Measurements from ENCODE around the gene CCDC85C. TPM values are rescaled to one million over a fixed set of nuclear protein-coding genes. Genes with fewer than 3 reads are reported as not detected.

CCDC85C gene
- total RNA-seq, 1 donor from 2014 or later = 7.0 TPM

DNA sequence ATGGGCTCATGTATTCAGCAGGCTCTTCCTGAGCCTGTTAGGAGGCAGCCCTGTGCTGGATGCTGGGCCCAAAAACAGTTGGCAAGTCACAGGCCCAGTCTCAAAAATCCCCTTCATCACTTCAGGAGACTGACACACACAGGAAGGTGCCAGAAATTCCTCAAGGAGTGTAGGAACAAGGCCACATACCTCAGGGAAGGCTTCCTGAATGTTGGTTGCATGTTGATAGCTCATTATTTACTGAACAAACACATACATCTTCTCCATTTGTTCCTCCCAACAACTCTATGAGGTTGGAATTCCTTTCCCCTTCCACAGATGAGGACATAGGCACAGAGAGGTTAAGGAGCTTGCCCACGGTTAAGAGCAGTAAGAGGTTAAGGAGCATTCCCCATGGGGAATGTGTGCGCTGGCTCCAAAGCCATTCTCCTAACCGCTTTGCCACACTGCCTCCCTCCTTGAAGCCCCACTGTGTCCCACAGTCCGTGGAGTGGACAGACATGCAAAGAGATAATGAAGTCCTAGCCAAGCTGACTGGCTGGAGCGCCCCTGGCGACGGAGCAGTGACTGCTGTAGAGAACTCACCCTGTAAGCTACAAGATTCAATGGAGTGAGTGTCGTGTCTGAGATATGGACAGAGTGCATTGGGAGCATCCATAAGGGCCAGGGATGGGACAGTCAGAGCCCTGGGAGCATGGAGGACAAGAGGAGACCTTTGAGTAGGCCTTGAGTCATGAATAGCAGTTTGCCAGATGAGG is 44.2 kb upstream of the CCDC85C start:
- no peak for DNase-seq (ENCODE audit: low spot score)
- H3K27ac Mint-ChIP-seq (ENCODE audit: unreplicated experiment) = no peak overlapping the region

GRCh38 chr14:99647411-99647810 is 43.4 kb upstream of the CCDC85C start:
- H3K4me1 Mint-ChIP-seq (ENCODE audit: low read depth) = peaks cover 16% of the 10 kb centered on the region
- H3K36me3 Mint-ChIP-seq (ENCODE audit: low read depth) = no peaks in the 10 kb centered on the region
- H3K27ac Mint-ChIP-seq (ENCODE audit: unreplicated experiment) = no peak overlapping the region
- H3K4me3 Mint-ChIP-seq (ENCODE audit: unreplicated experiment) = no peak overlapping the region
- no peaks in the 10 kb centered on the region for H3K9me3 Mint-ChIP-seq (ENCODE audit: low read depth)
- H3K27me3 Mint-ChIP-seq (ENCODE audit: low read depth) = no peaks in the 10 kb centered on the region
- no peak for DNase-seq (ENCODE audit: low spot score)
- TF ChIP-seq CTCF (IDR thresholded peaks at IDR 0.05) = no peak

More for the DNA sequence above, 44.2 kb upstream of the CCDC85C start:
- TF ChIP-seq CTCF (IDR thresholded peaks at IDR 0.05) = no peak
- Mint-ChIP-seq H3K4me1 (ENCODE audit: low read depth) (peaks cover 11% of the 10 kb centered on the region), H3K9me3 (ENCODE audit: low read depth) (no peaks in the 10 kb centered on the region), H3K4me3 (ENCODE audit: unreplicated experiment) (no peak overlapping the region), H3K36me3 (ENCODE audit: low read depth) (no peaks in the 10 kb centered on the region), H3K27me3 (ENCODE audit: low read depth) (no peaks in the 10 kb centered on the region)

DNA sequence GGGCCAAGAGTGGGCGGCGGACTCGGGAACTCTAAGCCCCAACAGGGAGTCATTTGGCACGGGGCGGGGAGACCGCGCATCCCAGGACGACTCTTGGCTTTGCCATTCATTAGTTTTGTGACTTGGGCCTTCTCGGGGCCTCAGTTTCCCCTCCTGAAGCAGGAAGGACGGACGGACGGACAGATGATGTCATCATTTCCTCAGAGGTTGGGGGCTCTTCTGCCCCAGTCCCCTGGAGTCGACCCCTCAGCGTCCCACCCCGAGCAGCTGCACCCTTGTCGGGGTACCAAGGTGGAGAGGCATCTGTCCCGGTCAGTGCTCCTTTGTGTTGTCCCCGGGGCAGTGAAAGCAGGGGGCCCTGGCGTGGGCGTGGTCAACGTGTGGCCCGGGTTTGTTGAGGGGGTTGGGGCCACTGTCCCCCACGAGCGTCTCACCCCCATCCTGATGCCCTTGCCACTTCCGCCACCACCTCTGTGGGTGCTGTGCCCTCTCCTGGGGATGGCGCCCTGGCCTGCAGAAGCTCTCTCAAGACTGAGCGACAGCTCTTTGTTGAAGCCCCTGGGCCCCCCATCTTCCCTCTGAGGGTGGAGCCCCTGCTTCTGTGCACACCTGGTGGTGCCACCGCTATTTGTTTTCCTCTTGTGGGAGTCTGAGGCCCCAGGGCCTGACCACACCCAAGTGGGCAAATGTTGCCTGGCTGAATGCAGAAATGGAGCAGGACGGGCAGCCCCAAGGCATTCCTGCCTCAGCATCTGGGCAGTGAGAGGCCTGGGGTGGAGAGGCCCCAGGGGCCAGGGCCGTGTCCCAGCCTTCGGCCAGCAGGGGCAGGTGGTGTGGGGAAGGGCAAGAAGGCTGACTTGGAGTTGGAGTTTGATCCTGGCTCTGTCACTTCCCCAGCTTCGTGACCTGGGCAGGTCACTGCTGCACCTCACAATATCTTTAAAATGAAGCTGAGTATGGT is 41.8 kb upstream of the CCDC85C start:
- Mint-ChIP-seq H3K36me3 (ENCODE audit: low read depth) (no peaks in the 10 kb centered on the region), H3K4me3 (ENCODE audit: unreplicated experiment) (peak overlapping the region; percentile 59), H3K27ac (ENCODE audit: unreplicated experiment) (no peak overlapping the region), H3K4me1 (ENCODE audit: low read depth) (peaks cover 16% of the 10 kb centered on the region), H3K9me3 (ENCODE audit: low read depth) (no peaks in the 10 kb centered on the region), H3K27me3 (ENCODE audit: low read depth) (no peaks in the 10 kb centered on the region)
- no peak for TF ChIP-seq CTCF (IDR thresholded peaks at IDR 0.05)
- DNase-seq (ENCODE audit: low spot score) = no peak

DNA sequence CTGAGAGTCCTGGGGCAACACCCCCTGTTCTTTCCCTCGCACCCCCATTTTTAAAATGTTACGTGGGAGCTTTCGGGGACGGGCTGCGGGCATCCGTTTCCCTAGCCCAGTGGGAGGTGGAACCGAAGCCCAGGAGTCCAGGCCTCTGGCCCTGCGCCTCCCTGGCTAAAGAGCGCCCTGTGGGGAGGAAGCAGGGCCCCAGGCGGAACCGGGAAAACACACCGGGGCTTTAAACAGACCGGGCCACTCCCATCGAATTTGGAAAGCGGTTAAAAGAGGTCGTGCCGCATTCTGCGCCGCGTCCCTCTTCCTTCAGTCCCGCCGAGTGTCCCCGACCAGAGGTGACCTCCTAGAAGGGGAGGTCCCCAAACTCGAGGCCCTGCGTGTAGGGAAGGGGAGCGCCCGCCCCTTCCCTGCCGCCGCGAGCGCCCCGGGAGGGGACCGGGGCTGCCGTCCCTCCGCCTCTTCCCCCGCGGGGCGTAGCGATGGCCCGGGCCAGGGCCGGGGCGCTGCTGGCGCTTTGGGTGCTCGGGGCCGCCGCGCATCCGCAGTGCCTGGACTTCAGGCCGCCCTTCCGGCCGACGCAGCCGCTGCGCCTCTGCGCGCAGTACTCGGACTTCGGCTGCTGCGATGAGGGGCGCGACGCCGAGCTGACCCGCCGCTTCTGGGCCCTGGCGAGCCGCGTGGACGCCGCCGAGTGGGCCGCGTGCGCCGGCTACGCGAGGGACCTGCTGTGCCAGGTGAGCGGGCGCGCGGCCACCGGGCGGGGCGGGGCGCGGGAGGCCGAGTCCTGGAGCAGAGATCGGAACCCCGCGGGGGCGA is 40.9 kb upstream of the CCDC85C start, which contains the start of gene HHIPL1:
TSS of gene HHIPL1 (plus strand) at position 407 of the 822 bp plus-strand sequence. CDS start at position 486, 79 bp downstream.
- H3K27ac Mint-ChIP-seq (ENCODE audit: unreplicated experiment) = peak within 1 kb of the TSS; percentile 54
- H3K4me3 Mint-ChIP-seq (ENCODE audit: unreplicated experiment) = peak within 1 kb of the TSS; percentile 59
- DNase-seq (ENCODE audit: low spot score) = no peak

More for the DNA sequence above, 40.9 kb upstream of the CCDC85C start, which contains the start of gene HHIPL1:
- Mint-ChIP-seq H3K36me3 (ENCODE audit: low read depth) (no peaks in the 10 kb centered on the region), H3K4me1 (ENCODE audit: low read depth) (peaks cover 16% of the 10 kb centered on the region), H3K9me3 (ENCODE audit: low read depth) (no peaks in the 10 kb centered on the region), H3K27me3 (ENCODE audit: low read depth) (no peaks in the 10 kb centered on the region)
- TF ChIP-seq CTCF (IDR thresholded peaks at IDR 0.05) = no peak

All from chondrocyte (in vitro differentiated cells).